MM.1S (cell line): ENCODE measurements around the gene COQ8B.
"Not testable (repeated sequence)": the region's sequence is repeated elsewhere in the genome, so short reads cannot be mapped to it uniquely, and the experiment has no call there.

Experiments
- CTCF ChIP-seq: fragments of 300-600 bp; sonication (generic); IDR thresholded peaks from 2 replicates; pipeline ENCODE4 v1.5.1; 2016; ENCODE audit warnings: antibody characterized with exemption, low read length, mixed read lengths
- EZH2 ChIP-seq: fragments of 300-600 bp; sonication (generic); optimal IDR thresholded peaks from 2 replicates; pipeline ENCODE3; 2017; ENCODE audit warnings: low read depth, mild to moderate bottlenecking, antibody characterized with exemption, low read length, mixed read lengths
- EZH2phosphoT487 ChIP-seq: fragments of 300-600 bp; sonication (generic); IDR thresholded peaks from 2 replicates; pipeline ENCODE4 v1.6.1; 2018; ENCODE audit warnings: antibody characterized with exemption, low read length

DNA sequence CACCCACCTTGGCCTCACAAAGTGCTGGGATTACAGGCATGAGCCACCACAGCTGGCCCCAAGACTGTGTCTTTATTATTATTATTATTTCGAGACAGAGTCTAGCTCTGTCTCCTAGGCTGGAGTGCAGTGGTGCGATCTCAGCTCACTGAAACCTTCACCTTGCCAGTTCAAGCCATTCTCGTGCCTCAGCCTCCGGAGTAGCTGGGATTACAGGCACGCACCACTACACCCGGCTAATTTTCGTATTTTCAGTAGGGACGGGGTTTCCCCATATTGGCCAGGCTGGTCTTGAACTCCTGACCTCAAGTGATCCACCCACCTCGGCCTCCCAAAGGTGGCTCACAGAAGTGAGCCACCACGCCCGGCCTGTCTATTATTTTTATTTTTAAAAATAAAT is 64.4 kb downstream of the COQ8B start:
- not testable (repeated sequence) for TF ChIP-seq CTCF, EZH2, EZH2phosphoT487
